SU-DHL-6 (cell line): ENCODE measurements around the gene FANCG.

Source experiments
- H2AFZ ChIP-seq: fragments of 200-600 bp; sonication (generic); 2 replicates; pipeline ENCODE4 v1.6.1; 2014; ENCODE audit warnings: low read depth, mild to moderate bottlenecking, moderate library complexity, mixed read lengths, antibody characterized with exemption, low read length; ENCODE audit not compliant: severe bottlenecking
- H3F3A ChIP-seq: fragments of 200-600 bp; shearing (Covaris generic); 2 replicates; pipeline ENCODE4 v1.6.0; 2016; ENCODE audit warnings: antibody characterized with exemption, mild to moderate bottlenecking; ENCODE audit not compliant: insufficient read depth
- H3K27ac ChIP-seq: fragments of 200-600 bp; sonication (generic); 2 replicates; pipeline ENCODE4 v1.5.1; 2016; ENCODE audit warnings: low read depth, mild to moderate bottlenecking, low read length, moderate library complexity, mixed read lengths
- H3K27me3 ChIP-seq: fragments of 200-600 bp; sonication (generic), shearing (Covaris generic); 2 replicates; pipeline ENCODE4 v1.6.0; 2014; ENCODE audit warnings: mild to moderate bottlenecking, low read length
- H3K36me3 ChIP-seq: fragments of 200-600 bp; sonication (generic); 2 replicates; pipeline ENCODE4 v1.6.1; 2014; ENCODE audit warnings: mild to moderate bottlenecking, low read length, mixed read lengths
- H3K4me2 ChIP-seq: fragments of 300-600, 200-600 bp; shearing (Covaris generic), sonication (generic); 2 replicates; pipeline ENCODE4 v1.6.0; 2014; ENCODE audit warnings: low read length, low read depth, mild to moderate bottlenecking; ENCODE audit not compliant: poor library complexity, severe bottlenecking
- H3K4me3 ChIP-seq: fragments of 200-600 bp; sonication (generic); 2 replicates; pipeline ENCODE4 v1.5.1; 2014; ENCODE audit warnings: antibody characterized with exemption, low read length, mild to moderate bottlenecking, mixed read lengths; ENCODE audit not compliant: insufficient read depth, poor library complexity, severe bottlenecking
- H3K79me2 ChIP-seq: fragments of 200-600 bp; sonication (generic); 2 replicates; pipeline ENCODE4 v1.6.1; 2014; ENCODE audit warnings: mild to moderate bottlenecking, low read length, moderate library complexity; ENCODE audit not compliant: insufficient read depth
- H3K9ac ChIP-seq: fragments of 200-600 bp; sonication (generic); 2 replicates; pipeline ENCODE4 v1.7.0; 2014; ENCODE audit warnings: mild to moderate bottlenecking, low read length
- H3K9me2 ChIP-seq: fragments of 200-600 bp; sonication (generic); replicated peaks from 2 replicates; pipeline ENCODE4 v1.6.1; 2014; ENCODE audit warnings: low read length; ENCODE audit not compliant: insufficient read depth
- H3K9me3 ChIP-seq: fragments of 200-600 bp; sonication (generic); 2 replicates; pipeline ENCODE4 v1.6.1; 2014; ENCODE audit warnings: low read length, mixed read lengths; ENCODE audit not compliant: insufficient read depth
- H4K20me1 ChIP-seq: fragments of 200-600 bp; sonication (generic); 2 replicates; pipeline ENCODE4 v1.6.1; 2014; ENCODE audit warnings: low read depth, mild to moderate bottlenecking, antibody characterized with exemption, low read length, moderate library complexity, mixed read lengths
- EZH2phosphoT487 ChIP-seq: fragments of 200-600 bp; sonication (generic), shearing (Covaris generic); conservative IDR thresholded peaks from 2 replicates; pipeline ENCODE4 v1.6.1; 2018; ENCODE audit warnings: mild to moderate bottlenecking, antibody characterized with exemption, low read length, moderate library complexity, mixed read lengths
- TF ChIP-seq, protein P1 (sequence below): fragments of 200-600 bp; sonication (generic); IDR thresholded peaks from one replicate; pipeline ENCODE4 v1.5.1; 2017; ENCODE audit warnings: antibody characterized with exemption, mild to moderate bottlenecking, low read length, moderate library complexity; ENCODE audit not compliant: insufficient read depth, poor library complexity, severe bottlenecking

The FANCG gene

DNA sequence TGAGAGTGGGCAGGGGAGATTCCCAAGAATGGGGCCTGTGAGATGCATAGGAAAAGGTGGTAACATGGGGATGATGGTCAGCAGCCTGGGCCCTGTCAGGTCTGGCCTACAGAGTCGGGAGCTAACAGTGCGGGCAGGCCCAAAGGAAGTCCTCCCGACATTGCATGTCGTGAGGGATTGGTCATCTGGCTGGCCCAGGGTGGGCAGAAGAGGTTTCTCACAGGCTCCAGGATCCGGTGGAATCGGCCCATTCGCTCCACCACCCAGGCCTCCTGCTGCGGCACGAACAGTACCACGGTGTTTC, 22.7 kb upstream of the FANCG start:
- no peaks in the 10 kb centered on the region for H3K9me3 ChIP-seq
- H2AFZ ChIP-seq: peak overlapping the region; percentile 92
- TF ChIP-seq, protein P1, sequence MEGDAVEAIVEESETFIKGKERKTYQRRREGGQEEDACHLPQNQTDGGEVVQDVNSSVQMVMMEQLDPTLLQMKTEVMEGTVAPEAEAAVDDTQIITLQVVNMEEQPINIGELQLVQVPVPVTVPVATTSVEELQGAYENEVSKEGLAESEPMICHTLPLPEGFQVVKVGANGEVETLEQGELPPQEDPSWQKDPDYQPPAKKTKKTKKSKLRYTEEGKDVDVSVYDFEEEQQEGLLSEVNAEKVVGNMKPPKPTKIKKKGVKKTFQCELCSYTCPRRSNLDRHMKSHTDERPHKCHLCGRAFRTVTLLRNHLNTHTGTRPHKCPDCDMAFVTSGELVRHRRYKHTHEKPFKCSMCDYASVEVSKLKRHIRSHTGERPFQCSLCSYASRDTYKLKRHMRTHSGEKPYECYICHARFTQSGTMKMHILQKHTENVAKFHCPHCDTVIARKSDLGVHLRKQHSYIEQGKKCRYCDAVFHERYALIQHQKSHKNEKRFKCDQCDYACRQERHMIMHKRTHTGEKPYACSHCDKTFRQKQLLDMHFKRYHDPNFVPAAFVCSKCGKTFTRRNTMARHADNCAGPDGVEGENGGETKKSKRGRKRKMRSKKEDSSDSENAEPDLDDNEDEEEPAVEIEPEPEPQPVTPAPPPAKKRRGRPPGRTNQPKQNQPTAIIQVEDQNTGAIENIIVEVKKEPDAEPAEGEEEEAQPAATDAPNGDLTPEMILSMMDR: no peak
- TF ChIP-seq EZH2phosphoT487: no peak
- no peaks in the 10 kb centered on the region for H3K27me3 ChIP-seq
- peak overlapping the region; percentile 85 for H3K9ac ChIP-seq
- H3K79me2 ChIP-seq: peaks cover 16% of the 10 kb centered on the region
- H3K9me2 ChIP-seq: no peaks in the 10 kb centered on the region
- H3F3A ChIP-seq: no peaks in the 10 kb centered on the region
- H4K20me1 ChIP-seq: no peaks in the 10 kb centered on the region
- peak overlapping the region; percentile 91 for H3K4me3 ChIP-seq
- no peaks in the 10 kb centered on the region for H3K36me3 ChIP-seq
- H3K27ac ChIP-seq: no peak overlapping the region
- peak overlapping the region; percentile 85 for H3K4me2 ChIP-seq

DNA sequence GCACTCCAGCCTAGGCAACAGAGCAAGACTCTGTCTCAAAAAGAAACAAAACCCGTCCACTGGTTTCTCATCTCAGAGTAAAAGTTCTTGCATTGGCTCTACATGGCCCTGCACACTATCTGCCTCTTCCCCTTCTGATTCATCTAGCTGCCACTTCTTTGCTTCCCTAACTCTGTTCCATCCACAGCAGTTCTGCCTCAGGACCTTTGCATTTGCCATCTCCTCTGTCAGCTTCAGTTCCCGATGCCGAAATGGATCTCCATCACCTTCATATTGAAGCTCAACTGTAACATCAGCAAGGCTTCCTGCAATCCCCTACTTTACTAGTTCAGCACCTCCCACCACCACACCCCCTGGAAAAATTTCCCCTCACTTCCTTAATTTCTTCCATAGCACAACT, 17.8 kb upstream of the FANCG start:
- no peaks in the 10 kb centered on the region for H3K9me3 ChIP-seq
- no peaks in the 10 kb centered on the region for H4K20me1 ChIP-seq
- no peaks in the 10 kb centered on the region for H3F3A ChIP-seq
- no peak overlapping the region for H3K9ac ChIP-seq
- no peak overlapping the region for H3K4me2 ChIP-seq
- no peaks in the 10 kb centered on the region for H3K36me3 ChIP-seq
- peaks cover 18% of the 10 kb centered on the region for H3K79me2 ChIP-seq
- H2AFZ ChIP-seq: no peak overlapping the region
- no peak for TF ChIP-seq EZH2phosphoT487
- TF ChIP-seq, protein P1: no peak
- no peak overlapping the region for H3K27ac ChIP-seq
- H3K27me3 ChIP-seq: no peaks in the 10 kb centered on the region
- no peak overlapping the region for H3K4me3 ChIP-seq
- no peaks in the 10 kb centered on the region for H3K9me2 ChIP-seq

DNA sequence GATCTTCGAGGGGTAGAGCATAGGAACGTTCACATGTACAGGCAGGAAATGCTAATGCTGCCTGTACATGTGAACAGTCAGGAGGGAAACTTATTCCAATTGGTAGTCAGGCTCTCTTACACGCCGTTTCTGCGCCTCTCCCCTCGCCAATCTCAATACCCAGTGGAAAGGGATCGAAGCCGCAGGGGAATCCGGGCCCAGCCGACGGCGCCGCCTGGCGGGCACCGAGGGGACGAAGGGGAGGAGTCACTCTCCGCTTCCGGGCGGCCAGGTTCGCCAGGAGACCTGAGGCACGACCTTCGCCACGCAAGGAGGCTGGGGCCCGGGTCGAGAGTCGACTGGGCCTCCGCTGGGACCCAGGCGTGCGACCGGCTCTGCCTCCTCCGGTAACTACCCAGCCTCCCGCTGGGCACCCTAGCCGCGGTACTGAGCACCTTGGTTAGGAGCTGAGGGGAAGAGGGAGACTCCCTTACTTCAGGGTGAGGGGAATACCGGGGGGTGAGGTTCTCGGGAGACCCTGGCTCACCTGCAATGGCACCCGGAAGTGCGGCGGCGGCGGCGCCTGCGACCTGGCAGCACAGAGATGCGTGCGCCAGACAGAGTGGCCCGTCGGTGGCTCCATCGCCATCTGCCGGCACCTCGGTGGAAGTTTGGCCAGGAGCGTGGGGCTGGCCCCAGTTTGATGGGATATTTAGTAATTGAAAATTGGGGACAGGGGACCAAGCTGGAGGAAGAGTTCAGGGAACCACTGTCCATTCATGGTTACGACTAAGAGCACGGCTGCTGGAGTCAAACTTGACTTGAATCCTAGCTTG, 16.5 kb upstream of the FANCG start, which contains the start of gene PIGO:
TSS of gene PIGO (minus strand) at position 557 of the 815 bp plus-strand sequence. CDS start 1,026 bp downstream, outside the sequence.
- Histone ChIP-seq H4K20me1 (no peaks in the 10 kb centered on the region), H3K79me2 (peaks cover 6% of the 10 kb centered on the region; the same call in 1 of the 2 replicates), H3K27me3 (no peaks in the 10 kb centered on the region), H3K27ac (peak within 1 kb of the TSS; percentile 83), H3K9me3 (no peaks in the 10 kb centered on the region), H3K36me3 (no peaks in the 10 kb centered on the region), H3K4me2 (peak within 1 kb of the TSS; percentile 66), H3F3A (no peaks in the 10 kb centered on the region), H3K4me3 (peak within 1 kb of the TSS; percentile 85), H3K9me2 (no peaks in the 10 kb centered on the region), H3K9ac (peak within 1 kb of the TSS; percentile 92), H2AFZ (peak within 1 kb of the TSS; percentile 71)
- TF ChIP-seq EZH2phosphoT487: no peak
- TF ChIP-seq, protein P1: peak; percentile 93
